Prostate gland (tissue), 2 donors: ENCODE measurements around the gene VILL.

Source experiments
- CTCF ChIP-seq, 4 experiments: fragments of 200-600 bp in 2 of 4; fragments of 450-650 bp in 2 of 4; sonication (generic) in 2 of 4; IDR thresholded peaks; 1 replicate in 3 of 4; 2 replicates in 1 of 4; pipeline ENCODE4 v1.5.1; 2016 to 2019; ENCODE audit warnings: antibody characterized with exemption in 4 of 4, mild to moderate bottlenecking in 2 of 4, moderate library complexity in 2 of 4
- POLR2A ChIP-seq: fragments of 450-650 bp; IDR thresholded peaks from one replicate; pipeline ENCODE4 v1.6.1; 2016; ENCODE audit warnings: antibody characterized with exemption, mild to moderate bottlenecking

- TF ChIP-seq CTCF (IDR thresholded peaks at IDR 0.05): peak; percentile 21 to 87 (median 76)
- no peak for TF ChIP-seq POLR2A
Measured at GRCh38 chr3:38004415-38005075, 14.0 kb downstream of the VILL start.
